ENCODE measurements around the gene KCNJ15. TPM values are rescaled to one million over a fixed set of nuclear protein-coding genes. Genes with fewer than 3 reads are reported as not detected.
A peak's percentile ranks its signal among the peaks of the same experiment; 100 is the strongest.

The KCNJ15 gene
- total RNA-seq, 1 donor = 10.1 TPM

- Histone ChIP-seq H3K36me3 (ENCODE audit: insufficient read depth, low read length) (no peaks in the 10 kb centered on the region), H3K27ac (ENCODE audit: low read depth, low read length) (no peak overlapping the region), H2AFZ (ENCODE audit: low read length) (no peak overlapping the region), H3K4me1 (ENCODE audit: insufficient read depth, low read length) (peaks cover 38% of the 10 kb centered on the region), H3K9me3 (ENCODE audit: low read depth, low read length) (no peaks in the 10 kb centered on the region), H3K79me2 (ENCODE audit: insufficient read depth, low read length) (no peaks in the 10 kb centered on the region), H3K4me2 (ENCODE audit: insufficient read depth, low read length) (no peak overlapping the region), H4K20me1 (ENCODE audit: insufficient read depth, low read length) (no peaks in the 10 kb centered on the region), H3K27me3 (ENCODE audit: insufficient read depth, low read length) (no peaks in the 10 kb centered on the region), H3K4me3 (ENCODE audit: insufficient read depth, low read length) (no peak overlapping the region)
- no peak for DNase-seq (ENCODE audit: insufficient read length, low spot score, missing footprints)
- TF ChIP-seq CTCF (IDR thresholded peaks at IDR 0.05; ENCODE audit: extremely low read depth, low read depth, low read length) = no peak
Observed at GRCh38 chr21:38321568-38321967, 64.8 kb downstream of the KCNJ15 start.

- Histone ChIP-seq H3K4me2 (ENCODE audit: insufficient read depth, low read length) (peak overlapping the region; percentile 36), H3K36me3 (ENCODE audit: insufficient read depth, low read length) (no peaks in the 10 kb centered on the region), H3K79me2 (ENCODE audit: insufficient read depth, low read length) (no peaks in the 10 kb centered on the region), H2AFZ (ENCODE audit: low read length) (peak overlapping the region; percentile 28), H3K27me3 (ENCODE audit: insufficient read depth, low read length) (no peaks in the 10 kb centered on the region), H3K9me3 (ENCODE audit: low read depth, low read length) (no peaks in the 10 kb centered on the region), H3K4me3 (ENCODE audit: insufficient read depth, low read length) (no peak overlapping the region), H3K4me1 (ENCODE audit: insufficient read depth, low read length) (peaks cover 42% of the 10 kb centered on the region), H3K27ac (ENCODE audit: low read depth, low read length) (peak overlapping the region; percentile 97), H4K20me1 (ENCODE audit: insufficient read depth, low read length) (no peaks in the 10 kb centered on the region)
- TF ChIP-seq CTCF (IDR thresholded peaks at IDR 0.05; ENCODE audit: extremely low read depth, low read depth, low read length) = no peak
- DNase-seq (ENCODE audit: insufficient read length, low spot score, missing footprints) = no peak
Observed at GRCh38 chr21:38322311-38322950, 65.6 kb downstream of the KCNJ15 start.

- Histone ChIP-seq H3K27me3 (ENCODE audit: insufficient read depth, low read length) (no peaks in the 10 kb centered on the region), H3K79me2 (ENCODE audit: insufficient read depth, low read length) (no peaks in the 10 kb centered on the region), H3K4me3 (ENCODE audit: insufficient read depth, low read length) (no peak overlapping the region), H3K9me3 (ENCODE audit: low read depth, low read length) (no peaks in the 10 kb centered on the region), H2AFZ (ENCODE audit: low read length) (no peak overlapping the region), H3K27ac (ENCODE audit: low read depth, low read length) (peak overlapping the region; percentile 97), H4K20me1 (ENCODE audit: insufficient read depth, low read length) (no peaks in the 10 kb centered on the region), H3K4me1 (ENCODE audit: insufficient read depth, low read length) (peaks cover 51% of the 10 kb centered on the region), H3K36me3 (ENCODE audit: insufficient read depth, low read length) (no peaks in the 10 kb centered on the region), H3K4me2 (ENCODE audit: insufficient read depth, low read length) (peak overlapping the region; percentile 58)
- DNase-seq (ENCODE audit: insufficient read length, low spot score, missing footprints) = peak; percentile 86
- no peak for TF ChIP-seq CTCF (IDR thresholded peaks at IDR 0.05; ENCODE audit: extremely low read depth, low read depth, low read length)
Observed at GRCh38 chr21:38323721-38324531, 67.1 kb downstream of the KCNJ15 start.

GRCh38 chr21:38325216-38325615 lies 68.4 kb downstream of the KCNJ15 start:
- DNase-seq (ENCODE audit: insufficient read length, low spot score, missing footprints) = no peak
- Histone ChIP-seq H3K9me3 (ENCODE audit: low read depth, low read length) (no peaks in the 10 kb centered on the region), H3K4me1 (ENCODE audit: insufficient read depth, low read length) (peaks cover 46% of the 10 kb centered on the region), H3K4me2 (ENCODE audit: insufficient read depth, low read length) (no peak overlapping the region), H3K27ac (ENCODE audit: low read depth, low read length) (peak overlapping the region; percentile 97), H3K36me3 (ENCODE audit: insufficient read depth, low read length) (no peaks in the 10 kb centered on the region), H4K20me1 (ENCODE audit: insufficient read depth, low read length) (no peaks in the 10 kb centered on the region), H3K4me3 (ENCODE audit: insufficient read depth, low read length) (no peak overlapping the region), H3K27me3 (ENCODE audit: insufficient read depth, low read length) (no peaks in the 10 kb centered on the region), H3K79me2 (ENCODE audit: insufficient read depth, low read length) (no peaks in the 10 kb centered on the region), H2AFZ (ENCODE audit: low read length) (no peak overlapping the region)
- no peak for TF ChIP-seq CTCF (IDR thresholded peaks at IDR 0.05; ENCODE audit: extremely low read depth, low read depth, low read length)

Measured in osteoblast (primary cell).